Stimulated activated CD4-positive, alpha-beta T cell treated with anti-CD3 and anti-CD28 coated beads, Interleukin-4, amount 100 ng/mL, for 48 hours (primary cell): Measurements from ENCODE around the gene FCER1G.
"Not testable (repeated sequence)": the region's sequence is repeated elsewhere in the genome, so short reads cannot be mapped to it uniquely, and the experiment has no call there.

Experiments used
- DNase-seq, 2 donors: peaks; one replicate each; pipeline ENCODE4 v3.0.0-alpha.2; 2020; ENCODE audit warnings: low read depth in 2 of 2

The FCER1G gene

GRCh38 chr1:161229896-161230295, 14.8 kb downstream of the FCER1G start:
- no peak for DNase-seq

GRCh38 chr1:161230762-161231161, 15.7 kb downstream of the FCER1G start:
- DNase-seq, result no peak

GRCh38 chr1:161233102-161233501, 18.0 kb downstream of the FCER1G start:
- no peak for DNase-seq

- DNase-seq, result no peak
These were observed 21.1 kb downstream of the FCER1G start for GRCh38 chr1:161235957-161236775.

GRCh38 chr1:161238039-161238473, 23.0 kb downstream of the FCER1G start, which contains the start of gene NR1I3:
NR1I3 (minus strand) TSS chr1:161238203; CDS start chr1:161236565, 1,638 bp downstream.
- DNase-seq, result no peak

GRCh38 chr1:161241682-161242081, 26.6 kb downstream of the FCER1G start:
- no peak for DNase-seq

GRCh38 chr1:161242313-161242712, 27.2 kb downstream of the FCER1G start:
- DNase-seq, result no peak

- DNase-seq, result no peak
These were observed 29.8 kb downstream of the FCER1G start for GRCh38 chr1:161244888-161245287.

GRCh38 chr1:161250100-161250499, 35.0 kb downstream of the FCER1G start:
- DNase-seq, result not testable (repeated sequence)

- no peak for DNase-seq
These were observed 35.7 kb downstream of the FCER1G start for GRCh38 chr1:161250829-161251228.

- DNase-seq, result no peak
These were observed 36.5 kb downstream of the FCER1G start for GRCh38 chr1:161251579-161251978.

GRCh38 chr1:161255302-161255701, 40.2 kb downstream of the FCER1G start:
- DNase-seq, result not testable (repeated sequence)

GRCh38 chr1:161255955-161256520, 40.9 kb downstream of the FCER1G start:
- not testable (repeated sequence) for DNase-seq

GRCh38 chr1:161257109-161257508, 42.0 kb downstream of the FCER1G start:
- DNase-seq, result peak in 1 of 2 donors; percentile 9

GRCh38 chr1:161258439-161259344, 43.6 kb downstream of the FCER1G start, which contains the start of gene PCP4L1:
PCP4L1 (plus strand) TSS chr1:161258745; CDS start chr1:161258975, 230 bp downstream.
- peak; percentile 26 to 36 for DNase-seq

GRCh38 chr1:161259345-161259702, 44.2 kb downstream of the FCER1G start:
- no peak for DNase-seq

GRCh38 chr1:161259765-161260164, 44.7 kb downstream of the FCER1G start:
- no peak for DNase-seq

- DNase-seq, result no peak
These were observed 45.5 kb downstream of the FCER1G start for GRCh38 chr1:161260376-161261260.

GRCh38 chr1:161261261-161262235, 46.5 kb downstream of the FCER1G start:
- no peak for DNase-seq

GRCh38 chr1:161265305-161265704, 50.2 kb downstream of the FCER1G start:
- DNase-seq, result no peak
